Upper lobe of left lung (tissue), 6 donors: ENCODE results near the gene SYTL2. TPM values are rescaled to one million over a fixed set of nuclear protein-coding genes. Genes with fewer than 3 reads are reported as not detected.
A peak's percentile ranks its signal among the peaks of the same experiment; 100 is the strongest.
"Not testable (repeated sequence)": the region's sequence is repeated elsewhere in the genome, so short reads cannot be mapped to it uniquely, and the experiment has no call there.

Experiments
- ATAC-seq, 2 donors: fragments of 200-7000 bp; cut with Tn5 transposase; one replicate each; pipeline ENCODE4 v1.9.1; 2022; ENCODE audit warnings: mild to moderate bottlenecking in 2 of 2, moderate library complexity in 2 of 2; ENCODE audit not compliant: low FRiP score in 2 of 2
- DNase-seq, 2 donors: peaks; one replicate each; pipeline ENCODE4 v3.0.0-alpha.2; 2019 to 2020
- H3K27ac ChIP-seq, 4 donors: fragments of 200-600 bp; sonication (generic); one replicate each; pipeline ENCODE4 v1.5.1; 2016 to 2019
- H3K27me3 ChIP-seq, 4 donors: fragments of 200-600 bp; sonication (generic); one replicate each; pipeline ENCODE4 v1.5.1; 2017 to 2019
- H3K36me3 ChIP-seq, 4 donors: fragments of 200-600 bp; sonication (generic); one replicate each; pipeline ENCODE4 v1.5.1; 2016 to 2019
- H3K4me1 ChIP-seq, 4 donors: fragments of 200-600 bp; sonication (generic); one replicate each; pipeline ENCODE4 v1.5.1; 2018 to 2019
- H3K4me3 ChIP-seq, 4 donors: fragments of 200-600 bp; sonication (generic); one replicate each; pipeline ENCODE4 v1.5.1; 2017 to 2019; ENCODE audit warnings: mild to moderate bottlenecking in 2 of 4, moderate library complexity in 1 of 4
- H3K9me3 ChIP-seq, 4 donors: fragments of 200-600 bp; sonication (generic); one replicate each; pipeline ENCODE4 v1.5.1; 2018 to 2019
- EP300 ChIP-seq, 4 donors: sonication (generic); formaldehyde crosslinking; IDR thresholded peaks; one replicate each; pipeline ENCODE4 v1.5.1; 2017; ENCODE audit warnings: antibody characterized with exemption in 4 of 4, control low read depth in 2 of 4
- POLR2A ChIP-seq, 4 donors: fragments of 450-650 bp; IDR thresholded peaks; one replicate each; pipeline ENCODE4 v1.5.1; 2016 to 2017; ENCODE audit warnings: antibody characterized with exemption in 4 of 4, mild to moderate bottlenecking in 2 of 4
- POLR2AphosphoS5 ChIP-seq, 2 donors: sonication (generic); formaldehyde crosslinking; IDR thresholded peaks; one replicate each; pipeline ENCODE4 v1.5.1; 2017; ENCODE audit warnings: antibody characterized with exemption in 2 of 2
- WGBS, 2 donors: methylation state at CpG; one replicate each; pipeline ENCODE4 v1.1.5; 2017 to 2018; 5-methylcytosine and 5-hydroxymethylcytosine counted together
- total RNA-seq, 6 donors: library from RNA; depleted of rRNA in 4 of 6; stranded (reverse); fragments of >200 nt in 4 of 6; gene quantifications; one replicate each; pipeline versions ENCODE4 v1.1.0 to v1.2.1, GENCODE V29; 2016 to 2021
- TF ChIP-seq, protein P1 (sequence below), 6 experiments: fragments of 450-650 bp in 4 of 6; fragments of 200-600 bp in 2 of 6; sonication (generic) in 2 of 6; IDR thresholded peaks; one replicate each; pipeline ENCODE4 v1.5.1; 2016 to 2019; ENCODE audit warnings: antibody characterized with exemption in 6 of 6
- donor health status: DM: no; HTN: no; CAD: no; lungs with moderate emphysema.
- donor health status: DM: no; HTN: yes; CAD: no; lungs with severe emphysema.

Gene SYTL2
- total RNA-seq, 6 donors from 2014 or later, result 11.9 to 52.7 (median 20.1) TPM

DNA sequence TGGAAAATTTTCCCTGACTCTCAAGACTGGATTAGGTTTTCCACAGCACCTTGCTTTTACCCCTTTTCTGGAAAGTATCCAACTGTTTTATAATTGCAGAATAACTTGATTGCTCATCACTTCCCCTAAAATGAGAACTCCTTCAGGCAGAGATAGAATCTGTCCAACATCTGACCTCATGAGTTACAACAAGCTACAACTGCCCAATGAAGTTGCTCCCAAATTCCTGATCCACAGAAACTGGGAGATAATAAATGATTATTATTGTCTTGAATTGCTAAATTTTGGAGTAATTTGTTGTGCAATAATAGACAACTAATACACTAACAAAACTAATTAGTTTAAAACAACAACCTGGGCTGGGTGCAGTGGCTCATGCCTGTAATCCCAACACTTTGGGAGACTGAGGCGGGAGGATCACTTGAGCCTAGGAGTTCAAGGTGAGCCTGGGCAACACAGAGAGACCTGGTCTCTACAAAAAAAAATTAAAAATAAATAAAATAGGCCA, 34.2 kb upstream of the SYTL2 start:
- H3K4me1 ChIP-seq, result peaks cover 0 to 4% (median 0%) of the 10 kb centered on the region in 4 donors
- 91 to 100% methylated on average over 1 of the region's 1 CpG for WGBS, 2 donors

DNA sequence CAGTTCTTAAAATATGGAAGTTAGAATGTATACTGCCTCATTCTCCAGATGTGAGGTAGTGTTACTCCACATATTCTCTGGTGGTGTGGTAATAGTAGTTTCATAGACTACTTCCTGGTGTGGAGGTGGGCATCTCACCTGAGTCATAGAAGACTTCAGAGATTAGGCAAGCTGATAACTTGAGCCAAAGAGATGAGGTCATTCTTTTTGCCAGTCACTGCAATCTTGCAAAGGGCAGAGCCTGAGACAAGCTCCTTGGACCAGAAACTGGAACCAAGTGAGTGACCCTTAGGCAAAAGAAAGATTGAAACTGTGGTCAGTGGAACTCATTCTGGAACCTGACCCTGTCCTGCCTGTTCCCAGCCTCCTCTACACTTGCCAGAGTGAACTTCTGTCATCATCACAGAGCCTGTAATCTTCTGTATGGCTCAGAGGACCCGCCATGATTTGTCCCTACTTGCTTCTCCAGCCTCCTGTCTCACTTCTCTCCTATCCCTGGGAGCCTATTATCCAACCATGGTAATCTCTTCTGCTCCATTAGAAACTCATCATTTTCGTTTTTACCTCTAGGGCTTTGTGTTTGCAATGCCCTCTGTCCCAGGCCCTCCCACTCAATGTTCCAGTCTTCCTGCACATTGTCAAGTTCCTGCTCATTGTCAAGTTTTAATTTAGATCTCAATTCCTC, 33.6 kb upstream of the SYTL2 start:
- H3K4me1 ChIP-seq, result peaks cover 0 to 4% (median 0%) of the 10 kb centered on the region in 4 donors
- H3K27me3 ChIP-seq, result no peaks in the 10 kb centered on the region
- H3K9me3 ChIP-seq, result no peaks in the 10 kb centered on the region
- ATAC-seq, result peak; percentile 34 to 76
- no peak overlapping the region for H3K4me3 ChIP-seq
- 64 to 79% methylated on average over 2 of the region's 2 CpGs for WGBS, 2 donors
- no peaks in the 10 kb centered on the region for H3K36me3 ChIP-seq
- TF ChIP-seq, protein P1, sequence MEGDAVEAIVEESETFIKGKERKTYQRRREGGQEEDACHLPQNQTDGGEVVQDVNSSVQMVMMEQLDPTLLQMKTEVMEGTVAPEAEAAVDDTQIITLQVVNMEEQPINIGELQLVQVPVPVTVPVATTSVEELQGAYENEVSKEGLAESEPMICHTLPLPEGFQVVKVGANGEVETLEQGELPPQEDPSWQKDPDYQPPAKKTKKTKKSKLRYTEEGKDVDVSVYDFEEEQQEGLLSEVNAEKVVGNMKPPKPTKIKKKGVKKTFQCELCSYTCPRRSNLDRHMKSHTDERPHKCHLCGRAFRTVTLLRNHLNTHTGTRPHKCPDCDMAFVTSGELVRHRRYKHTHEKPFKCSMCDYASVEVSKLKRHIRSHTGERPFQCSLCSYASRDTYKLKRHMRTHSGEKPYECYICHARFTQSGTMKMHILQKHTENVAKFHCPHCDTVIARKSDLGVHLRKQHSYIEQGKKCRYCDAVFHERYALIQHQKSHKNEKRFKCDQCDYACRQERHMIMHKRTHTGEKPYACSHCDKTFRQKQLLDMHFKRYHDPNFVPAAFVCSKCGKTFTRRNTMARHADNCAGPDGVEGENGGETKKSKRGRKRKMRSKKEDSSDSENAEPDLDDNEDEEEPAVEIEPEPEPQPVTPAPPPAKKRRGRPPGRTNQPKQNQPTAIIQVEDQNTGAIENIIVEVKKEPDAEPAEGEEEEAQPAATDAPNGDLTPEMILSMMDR (IDR thresholded peaks at IDR 0.05), result no peak
- no peak for TF ChIP-seq EP300 (IDR thresholded peaks at IDR 0.05)
- no peak overlapping the region for H3K27ac ChIP-seq
- DNase-seq, result peak in 1 of 2 donors; percentile 49

More for the DNA sequence above, 34.2 kb upstream of the SYTL2 start:
- H3K27me3 ChIP-seq, result no peaks in the 10 kb centered on the region
- H3K27ac ChIP-seq, result no peak overlapping the region
- TF ChIP-seq EP300 (IDR thresholded peaks at IDR 0.05) (no peak), POLR2A (IDR thresholded peaks at IDR 0.05) (no peak), POLR2AphosphoS5 (IDR thresholded peaks at IDR 0.05) (no peak)
- TF ChIP-seq, protein P1 (IDR thresholded peaks at IDR 0.05), result no peak
- H3K36me3 ChIP-seq, result no peaks in the 10 kb centered on the region
- ATAC-seq (no peak), DNase-seq (no peak)
- no peak overlapping the region for H3K4me3 ChIP-seq
- H3K9me3 ChIP-seq, result no peaks in the 10 kb centered on the region

DNA sequence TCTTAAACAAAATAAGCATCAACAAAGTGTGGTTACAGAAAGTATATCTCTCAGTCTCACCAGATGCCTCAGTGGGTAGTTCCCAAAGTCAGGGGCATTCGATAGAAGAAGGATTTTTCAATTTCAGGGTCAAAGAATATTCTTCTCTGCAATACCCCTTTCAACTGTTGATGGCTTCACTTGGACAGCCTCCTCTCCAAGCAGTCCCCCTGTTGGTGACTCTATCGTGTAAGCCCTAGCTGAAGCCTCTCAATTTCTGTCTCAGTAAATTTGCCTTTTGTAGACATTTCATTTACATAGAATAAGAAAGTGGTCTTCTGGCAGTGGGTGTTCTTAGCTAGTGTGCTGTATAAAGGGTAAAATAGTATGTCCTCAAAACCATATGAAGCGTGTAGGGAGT, 33.0 kb upstream of the SYTL2 start:
- Histone ChIP-seq H3K27ac (no peak overlapping the region), H3K4me3 (no peak overlapping the region), H3K4me1 (peaks cover 0 to 4% (median 0%) of the 10 kb centered on the region in 4 donors), H3K27me3 (no peaks in the 10 kb centered on the region), H3K36me3 (no peaks in the 10 kb centered on the region), H3K9me3 (no peaks in the 10 kb centered on the region)
- DNase-seq (no peak), ATAC-seq (no peak)
- TF ChIP-seq POLR2AphosphoS5 (IDR thresholded peaks at IDR 0.05), result no peak
- TF ChIP-seq, protein P1 (IDR thresholded peaks at IDR 0.05), result no peak
- no peak for TF ChIP-seq POLR2A (IDR thresholded peaks at IDR 0.05)
- no peak for TF ChIP-seq EP300 (IDR thresholded peaks at IDR 0.05)
- WGBS, 2 donors, result 90 to 91% methylated on average over 3 of the region's 3 CpGs

DNA sequence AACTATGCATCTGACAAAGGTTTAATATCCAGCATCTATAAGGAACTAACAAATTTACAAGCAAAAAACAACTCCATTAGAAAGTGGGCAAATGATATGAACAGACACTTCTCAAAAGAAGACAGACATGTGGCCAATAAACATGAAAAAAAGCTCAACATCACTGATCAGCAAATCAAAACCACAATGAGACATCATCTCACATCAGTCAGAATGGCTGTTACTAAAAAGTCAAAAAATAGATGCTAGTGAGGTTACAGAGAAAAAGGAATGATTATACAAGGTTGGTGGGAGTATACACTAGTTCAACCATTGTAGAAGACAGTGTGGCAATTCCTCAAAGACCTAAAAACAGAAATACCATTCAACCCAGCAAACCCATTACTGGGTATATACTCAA, 30.0 kb upstream of the SYTL2 start:
- not testable (repeated sequence) for H3K9me3 ChIP-seq, H3K4me3 ChIP-seq, H3K4me1 ChIP-seq, H3K27ac ChIP-seq, H3K27me3 ChIP-seq, H3K36me3 ChIP-seq, ATAC-seq, DNase-seq

DNA sequence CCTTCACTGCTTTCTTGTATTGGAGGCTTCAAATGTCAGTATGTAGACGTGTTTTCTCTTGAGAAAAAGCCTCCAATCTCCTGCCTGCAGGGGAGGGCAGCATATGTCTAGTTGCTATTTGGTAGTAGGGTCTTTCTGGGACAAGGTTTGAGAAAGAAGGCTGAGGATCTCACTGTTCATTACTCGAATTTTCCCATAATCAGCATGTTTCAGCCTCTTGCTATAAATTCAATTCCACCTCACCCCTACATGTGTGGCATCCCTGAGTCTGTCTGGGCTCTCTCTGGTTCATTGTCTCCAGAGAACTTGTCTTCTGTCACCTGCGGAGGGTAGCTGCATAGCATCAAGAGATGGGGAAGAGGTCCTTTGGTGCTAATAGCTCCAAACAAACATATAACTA, 24.8 kb upstream of the SYTL2 start:
- H3K4me1 ChIP-seq, result no peaks in the 10 kb centered on the region
- H3K36me3 ChIP-seq, result no peaks in the 10 kb centered on the region
- no peaks in the 10 kb centered on the region for H3K27me3 ChIP-seq
- ATAC-seq, result no peak
- peaks cover 0 to 5% (median 2%) of the 10 kb centered on the region in 4 donors for H3K9me3 ChIP-seq
- 65 to 74% methylated on average over 3 of the region's 3 CpGs for WGBS, 2 donors
- TF ChIP-seq POLR2A (IDR thresholded peaks at IDR 0.05), result no peak
- TF ChIP-seq, protein P1 (IDR thresholded peaks at IDR 0.05), result no peak
- no peak for TF ChIP-seq POLR2AphosphoS5 (IDR thresholded peaks at IDR 0.05)
- no peak for TF ChIP-seq EP300 (IDR thresholded peaks at IDR 0.05)
- no peak for DNase-seq
- H3K27ac ChIP-seq, result no peak overlapping the region
- no peak overlapping the region for H3K4me3 ChIP-seq
